Chondrocyte (in vitro differentiated cells): ENCODE measurements around the gene BICD2. TPM values are rescaled to one million over a fixed set of nuclear protein-coding genes. Genes with fewer than 3 reads are reported as not detected.
A peak's percentile ranks its signal among the peaks of the same experiment; 100 is the strongest.

Experiments used
- DNase-seq: peaks from one replicate; pipeline ENCODE4 v3.0.0; 2021; ENCODE audit warnings: mixed read lengths, low spot score
- H3K27ac Mint-ChIP-seq: one replicate; pipeline ENCODE4 v1.8.0; 2021; ENCODE audit warnings: mild to moderate bottlenecking, moderate library complexity, mixed read lengths; ENCODE audit not compliant: unreplicated experiment
- H3K27me3 Mint-ChIP-seq: 2 replicates; pipeline ENCODE4 v1.8.0; 2021; ENCODE audit warnings: low read depth, mixed read lengths
- H3K36me3 Mint-ChIP-seq: 2 replicates; pipeline ENCODE4 v1.8.0; 2021; ENCODE audit warnings: low read depth, mixed read lengths
- H3K4me1 Mint-ChIP-seq: 2 replicates; pipeline ENCODE4 v1.8.0; 2021; ENCODE audit warnings: low read depth, mild to moderate bottlenecking, mixed read lengths
- H3K4me3 Mint-ChIP-seq: one replicate; pipeline ENCODE4 v1.8.0; 2021; ENCODE audit warnings: mild to moderate bottlenecking, moderate library complexity, mixed read lengths; ENCODE audit not compliant: unreplicated experiment
- H3K9me3 Mint-ChIP-seq: 2 replicates; pipeline ENCODE4 v1.8.0; 2021; ENCODE audit warnings: low read depth, mixed read lengths
- total RNA-seq: library from RNA; stranded (reverse); gene quantifications from 3 replicates; pipeline ENCODE4 v1.2.1, GENCODE V29; 2021
- TF ChIP-seq, protein P1 (sequence below): fragments of 200-600 bp; sonication (generic); IDR thresholded peaks from 2 replicates; pipeline ENCODE4 v1.5.0; 2021; ENCODE audit warnings: antibody characterized with exemption, mild to moderate bottlenecking, moderate library complexity

The BICD2 gene
- total RNA-seq, 1 donor from 2014 or later: 41.9 TPM

DNA sequence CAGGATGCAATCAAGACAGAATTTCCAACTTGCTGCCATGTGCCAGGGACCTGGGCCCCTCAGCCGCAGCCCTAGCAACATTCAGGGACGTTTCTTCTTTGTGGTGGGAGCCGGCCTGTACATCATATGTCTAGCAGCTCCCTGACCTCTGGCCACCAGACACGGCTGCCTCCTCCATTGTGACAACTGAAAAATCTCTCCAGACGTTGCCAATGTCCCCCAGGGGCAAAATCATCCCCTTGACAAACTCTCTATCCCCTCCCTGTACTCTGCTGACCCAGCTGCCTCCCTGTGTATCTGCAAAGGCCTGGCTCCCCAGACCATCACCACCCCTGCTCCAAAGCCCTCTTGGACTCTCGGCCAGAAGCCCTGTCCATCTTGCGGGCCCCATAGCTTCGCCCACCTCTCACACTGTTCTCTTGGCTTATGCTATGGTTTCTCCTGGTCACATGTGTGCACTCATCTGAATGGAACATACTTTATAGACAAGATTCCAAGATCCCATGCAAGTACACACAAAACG is 40.8 kb downstream of the BICD2 start:
- TF ChIP-seq, protein P1, sequence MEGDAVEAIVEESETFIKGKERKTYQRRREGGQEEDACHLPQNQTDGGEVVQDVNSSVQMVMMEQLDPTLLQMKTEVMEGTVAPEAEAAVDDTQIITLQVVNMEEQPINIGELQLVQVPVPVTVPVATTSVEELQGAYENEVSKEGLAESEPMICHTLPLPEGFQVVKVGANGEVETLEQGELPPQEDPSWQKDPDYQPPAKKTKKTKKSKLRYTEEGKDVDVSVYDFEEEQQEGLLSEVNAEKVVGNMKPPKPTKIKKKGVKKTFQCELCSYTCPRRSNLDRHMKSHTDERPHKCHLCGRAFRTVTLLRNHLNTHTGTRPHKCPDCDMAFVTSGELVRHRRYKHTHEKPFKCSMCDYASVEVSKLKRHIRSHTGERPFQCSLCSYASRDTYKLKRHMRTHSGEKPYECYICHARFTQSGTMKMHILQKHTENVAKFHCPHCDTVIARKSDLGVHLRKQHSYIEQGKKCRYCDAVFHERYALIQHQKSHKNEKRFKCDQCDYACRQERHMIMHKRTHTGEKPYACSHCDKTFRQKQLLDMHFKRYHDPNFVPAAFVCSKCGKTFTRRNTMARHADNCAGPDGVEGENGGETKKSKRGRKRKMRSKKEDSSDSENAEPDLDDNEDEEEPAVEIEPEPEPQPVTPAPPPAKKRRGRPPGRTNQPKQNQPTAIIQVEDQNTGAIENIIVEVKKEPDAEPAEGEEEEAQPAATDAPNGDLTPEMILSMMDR: no peak
- Mint-ChIP-seq H3K27me3 (no peaks in the 10 kb centered on the region), H3K9me3 (no peaks in the 10 kb centered on the region), H3K36me3 (peaks cover 27% of the 10 kb centered on the region), H3K27ac (no peak overlapping the region), H3K4me1 (peaks cover 21% of the 10 kb centered on the region), H3K4me3 (no peak overlapping the region)
- no peak for DNase-seq

DNA sequence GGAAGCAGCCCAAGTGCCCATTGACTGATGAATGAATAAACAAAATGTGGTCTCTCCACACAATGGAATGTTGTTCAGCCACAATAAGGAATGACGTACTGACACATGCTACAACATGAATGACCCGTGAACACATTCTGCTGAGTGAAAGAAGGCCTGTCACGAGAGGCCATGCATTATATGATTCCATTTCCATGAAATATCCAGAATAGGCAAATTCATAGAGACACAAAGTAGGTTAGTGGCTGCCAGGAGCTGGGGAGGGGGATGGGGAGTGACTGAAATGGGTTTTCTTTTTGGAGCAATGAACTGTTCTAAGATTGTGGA is 41.4 kb downstream of the BICD2 start:
- H3K4me1 Mint-ChIP-seq: peaks cover 21% of the 10 kb centered on the region
- no peaks in the 10 kb centered on the region for H3K27me3 Mint-ChIP-seq
- DNase-seq: no peak
- H3K9me3 Mint-ChIP-seq: no peaks in the 10 kb centered on the region
- peaks cover 27% of the 10 kb centered on the region for H3K36me3 Mint-ChIP-seq
- H3K27ac Mint-ChIP-seq: peak overlapping the region; percentile 29
- H3K4me3 Mint-ChIP-seq: no peak overlapping the region
- TF ChIP-seq, protein P1: no peak

DNA sequence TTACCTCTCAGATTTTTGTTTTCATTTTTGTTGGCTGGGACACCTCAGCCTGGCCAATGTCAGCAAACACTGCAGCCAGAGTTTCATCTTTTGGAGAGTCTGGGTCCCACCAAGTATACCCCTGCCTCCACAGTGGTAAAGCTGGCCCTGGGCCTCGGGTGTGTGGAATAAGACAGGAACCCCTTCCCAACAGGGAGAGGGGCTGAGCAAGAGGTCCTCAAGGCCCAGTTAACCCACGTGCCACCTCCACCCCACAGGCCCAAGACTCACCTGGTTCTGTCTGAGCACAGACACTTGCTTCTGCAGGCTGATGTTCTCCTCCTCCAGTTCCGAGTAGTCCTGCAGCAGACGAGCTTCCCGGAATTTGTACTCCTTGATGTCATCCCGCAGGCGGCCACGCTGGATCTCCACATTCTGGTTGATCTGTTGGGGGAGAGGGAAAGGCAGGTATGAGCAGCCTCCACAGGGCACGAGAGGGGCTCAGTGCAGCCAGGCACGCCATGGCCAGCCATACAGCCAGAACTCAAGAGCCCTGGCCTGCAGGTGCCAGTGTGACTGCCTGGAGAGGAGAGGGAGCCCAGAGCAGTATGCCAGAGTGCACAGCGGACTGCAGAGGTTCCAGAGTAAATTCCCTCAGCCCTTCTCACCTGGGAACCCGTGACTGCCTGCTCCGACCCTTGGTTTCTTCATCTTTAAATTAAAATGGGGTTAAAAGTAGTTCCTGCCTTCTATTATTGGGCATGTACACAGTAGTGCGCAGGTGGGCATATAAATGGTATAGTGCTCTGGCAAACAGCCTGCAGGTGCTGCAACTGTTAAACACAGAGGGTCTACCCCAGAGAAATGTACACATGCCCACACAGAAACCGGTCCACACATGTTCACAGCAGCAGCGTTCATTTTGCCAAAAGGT is 42.0 kb downstream of the BICD2 start:
- Mint-ChIP-seq H3K4me3 (no peak overlapping the region), H3K27me3 (no peaks in the 10 kb centered on the region)
- no peak for DNase-seq

DNA sequence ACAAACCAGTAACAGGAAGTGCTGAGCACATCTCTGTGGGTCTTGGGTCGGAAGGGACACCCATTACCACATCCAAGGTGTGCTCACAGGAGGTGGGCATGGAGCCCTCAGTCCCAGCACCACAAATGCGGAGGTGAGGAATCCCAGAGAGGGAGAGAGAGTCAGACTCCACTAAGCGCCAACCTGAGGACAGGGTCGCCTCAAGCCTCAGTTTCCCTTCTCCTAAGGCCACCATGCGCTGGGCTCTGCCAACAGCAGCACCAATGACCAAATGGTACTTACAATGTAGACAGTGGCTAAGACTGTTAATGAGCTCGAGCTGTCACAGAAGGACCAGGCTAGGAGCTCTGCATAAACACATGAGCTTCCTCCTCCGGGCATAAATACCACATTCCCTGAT is 43.1 kb downstream of the BICD2 start:
- no peak for DNase-seq
- TF ChIP-seq, protein P1: no peak
- Mint-ChIP-seq H3K27me3 (no peaks in the 10 kb centered on the region), H3K36me3 (peaks cover 26% of the 10 kb centered on the region), H3K9me3 (no peaks in the 10 kb centered on the region), H3K4me3 (no peak overlapping the region), H3K4me1 (peaks cover 6% of the 10 kb centered on the region), H3K27ac (no peak overlapping the region)

More for the DNA sequence above, 42.0 kb downstream of the BICD2 start:
- H3K36me3 Mint-ChIP-seq: peaks cover 27% of the 10 kb centered on the region
- H3K27ac Mint-ChIP-seq: peak overlapping the region; percentile 45
- TF ChIP-seq, protein P1: no peak
- H3K4me1 Mint-ChIP-seq: peaks cover 16% of the 10 kb centered on the region
- H3K9me3 Mint-ChIP-seq: no peaks in the 10 kb centered on the region

DNA sequence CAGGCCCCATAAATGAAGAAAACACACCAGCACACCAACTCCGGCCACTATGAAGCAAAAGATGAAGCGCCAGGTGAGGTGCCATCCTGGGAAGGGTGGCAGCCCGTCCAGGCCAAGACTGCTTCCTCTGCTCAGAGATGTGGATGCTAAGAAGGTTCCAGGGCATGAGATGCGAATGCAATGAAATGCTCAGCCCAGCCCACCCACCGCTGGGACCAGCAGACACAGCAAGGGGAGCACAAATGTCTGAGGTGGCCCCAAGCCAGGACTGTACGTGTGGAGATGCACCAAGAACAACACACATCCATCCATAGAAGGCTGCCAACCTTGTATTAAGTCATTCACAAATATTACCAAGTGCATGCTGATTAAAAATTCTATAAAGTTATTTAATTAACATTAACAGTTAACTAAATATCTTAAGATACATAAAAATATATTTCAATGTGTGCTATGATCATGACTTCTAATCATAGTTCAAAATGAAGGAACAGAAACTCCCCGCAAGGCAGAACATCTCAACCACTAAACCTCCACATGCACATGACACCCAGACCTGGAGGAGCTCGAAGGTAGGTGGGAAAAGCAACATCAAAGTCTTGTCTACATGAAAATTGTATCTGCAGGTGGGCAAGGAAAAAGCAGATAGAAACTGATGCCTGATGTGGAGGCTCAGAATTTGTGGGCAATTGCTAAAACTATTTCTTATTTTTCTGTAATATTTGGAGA is 43.7 kb downstream of the BICD2 start:
- Mint-ChIP-seq H3K27me3 (no peaks in the 10 kb centered on the region), H3K9me3 (no peaks in the 10 kb centered on the region), H3K4me1 (peaks cover 6% of the 10 kb centered on the region), H3K27ac (no peak overlapping the region), H3K36me3 (peaks cover 26% of the 10 kb centered on the region), H3K4me3 (no peak overlapping the region)
- DNase-seq: no peak
- TF ChIP-seq, protein P1: no peak
